GM15510 (cell line): ENCODE results near the gene GTSF1L.

Experiments
- POLR2A ChIP-seq: IDR thresholded peaks from 3 replicates; pipeline ENCODE4 v1.6.1; 2011; ENCODE audit warnings: borderline replicate concordance; ENCODE audit not compliant: insufficient read length; ENCODE audit errors: extremely low read depth

GTSF1L gene

DNA sequence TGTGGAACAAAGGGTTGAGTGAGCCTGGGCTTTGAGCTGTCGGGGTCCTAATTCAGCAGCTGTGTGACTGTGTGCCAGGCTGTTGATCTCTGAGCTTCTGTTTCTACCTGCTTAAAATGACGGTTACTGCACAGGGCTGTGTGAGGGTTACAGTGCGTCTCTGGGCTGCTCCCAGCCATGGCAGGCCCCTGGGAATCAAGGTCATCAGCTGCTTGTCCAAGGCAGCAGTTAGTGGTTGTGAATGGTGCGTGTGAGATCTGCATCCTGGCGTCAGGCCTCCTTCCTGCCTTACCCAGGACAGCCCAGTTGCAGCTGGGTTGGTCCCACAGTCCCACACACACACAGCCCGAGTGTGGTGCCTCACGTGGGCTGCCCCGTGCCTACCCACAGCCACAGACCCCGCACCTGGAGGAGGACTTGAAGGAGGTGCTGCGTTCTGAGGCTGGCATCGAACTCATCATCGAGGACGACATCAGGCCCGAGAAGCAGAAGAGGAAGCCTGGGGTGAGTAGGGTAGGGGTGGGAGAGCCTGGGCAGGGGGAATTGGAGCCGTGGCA lies 15.6 kb downstream of the GTSF1L start:
- no peak for TF ChIP-seq POLR2A

DNA sequence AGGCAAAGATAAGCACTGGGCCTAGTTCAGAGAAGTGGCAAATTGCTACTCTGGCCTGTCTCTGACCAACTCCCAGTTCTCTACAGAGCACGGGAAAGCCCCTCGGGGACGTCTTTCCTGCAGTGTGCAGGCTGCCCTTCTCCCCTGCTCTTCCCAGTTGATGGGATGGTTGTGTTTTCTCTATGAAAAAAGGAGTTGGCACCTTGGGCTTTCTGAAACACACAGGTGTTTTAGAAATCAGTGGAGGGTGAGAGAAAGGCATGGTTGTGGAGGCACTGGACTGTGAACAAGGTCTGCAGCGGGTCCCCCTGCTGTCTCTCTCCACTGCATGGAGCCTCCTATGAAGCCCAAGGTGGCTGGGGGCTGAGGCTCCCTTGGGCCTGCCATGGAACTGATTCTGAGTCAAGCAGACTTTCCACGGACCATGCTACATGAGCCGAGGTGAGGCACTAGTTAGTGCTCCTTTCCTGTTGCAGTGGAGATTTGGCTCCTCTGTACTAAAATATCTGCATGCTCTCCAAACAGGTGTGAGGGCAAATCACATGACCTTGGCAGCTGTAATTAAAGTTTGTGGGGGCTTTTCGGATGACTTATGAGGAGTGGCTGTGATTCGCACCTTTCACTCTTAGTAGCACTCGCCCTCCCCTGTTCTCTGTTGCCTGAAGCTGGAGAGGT lies 16.3 kb downstream of the GTSF1L start:
- no peak for TF ChIP-seq POLR2A

DNA sequence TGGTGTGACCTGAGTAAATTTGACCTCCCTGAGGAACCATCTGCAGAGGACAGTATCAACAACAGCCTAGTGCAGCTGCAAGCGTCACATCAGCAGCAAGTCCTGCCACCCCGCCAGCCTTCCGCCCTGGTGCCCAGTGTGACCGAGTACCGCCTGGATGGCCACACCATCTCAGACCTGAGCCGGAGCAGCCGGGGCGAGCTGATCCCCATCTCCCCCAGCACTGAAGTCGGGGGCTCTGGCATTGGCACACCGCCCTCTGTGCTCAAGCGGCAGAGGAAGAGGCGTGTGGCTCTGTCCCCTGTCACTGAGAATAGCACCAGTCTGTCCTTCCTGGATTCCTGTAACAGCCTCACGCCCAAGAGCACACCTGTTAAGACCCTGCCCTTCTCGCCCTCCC lies 24.3 kb downstream of the GTSF1L start:
- no peak for TF ChIP-seq POLR2A

DNA sequence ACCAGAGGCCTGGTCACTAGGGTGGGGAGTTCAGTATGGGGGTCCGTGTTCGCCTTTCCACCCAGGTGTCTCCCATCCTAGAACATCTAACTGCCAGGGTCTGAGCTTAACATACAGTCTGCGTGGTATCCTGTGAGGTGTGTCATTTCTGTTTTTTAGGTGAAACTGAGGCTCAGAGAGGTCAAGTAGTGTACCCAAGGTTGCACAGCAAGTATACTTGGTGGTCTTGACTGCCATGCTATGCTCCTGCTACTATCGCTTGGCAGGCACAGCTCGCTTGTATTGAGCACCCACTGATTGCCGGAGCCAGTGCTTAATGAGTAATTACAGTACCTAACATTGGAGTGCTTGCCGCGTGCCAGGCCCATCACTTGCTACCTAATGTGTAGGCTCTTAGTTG lies 26.2 kb downstream of the GTSF1L start:
- no peak for TF ChIP-seq POLR2A

DNA sequence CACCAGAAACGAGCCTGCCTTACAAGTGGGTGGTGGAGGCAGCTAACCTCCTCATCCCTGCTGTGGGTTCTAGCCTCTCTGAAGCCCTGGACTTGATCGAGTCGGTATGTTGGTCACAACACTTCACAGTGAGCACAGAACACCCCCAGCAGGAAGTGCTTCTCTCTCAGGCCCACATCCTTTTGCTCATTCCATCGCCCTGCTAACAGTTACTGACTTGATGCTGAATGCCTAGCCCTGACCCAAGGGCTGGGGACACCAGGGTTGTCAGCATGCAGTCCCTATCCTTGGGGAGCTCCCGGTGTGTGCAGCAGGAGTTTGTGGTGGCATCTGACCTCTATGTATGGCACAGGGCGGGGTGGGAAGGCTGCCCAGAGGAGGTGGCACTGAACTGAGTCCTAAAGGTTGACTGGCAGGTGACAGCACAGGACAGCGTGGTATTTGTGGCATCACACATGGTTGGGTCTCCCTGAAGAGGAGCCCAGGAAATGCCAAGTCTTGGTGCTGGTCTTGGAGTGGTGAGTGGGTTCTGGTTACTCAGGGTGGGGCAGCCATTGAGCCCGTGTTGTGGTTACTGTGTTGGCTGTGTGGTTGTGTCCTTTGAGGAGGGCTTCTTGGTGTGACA lies 26.7 kb downstream of the GTSF1L start:
- TF ChIP-seq POLR2A = no peak

DNA sequence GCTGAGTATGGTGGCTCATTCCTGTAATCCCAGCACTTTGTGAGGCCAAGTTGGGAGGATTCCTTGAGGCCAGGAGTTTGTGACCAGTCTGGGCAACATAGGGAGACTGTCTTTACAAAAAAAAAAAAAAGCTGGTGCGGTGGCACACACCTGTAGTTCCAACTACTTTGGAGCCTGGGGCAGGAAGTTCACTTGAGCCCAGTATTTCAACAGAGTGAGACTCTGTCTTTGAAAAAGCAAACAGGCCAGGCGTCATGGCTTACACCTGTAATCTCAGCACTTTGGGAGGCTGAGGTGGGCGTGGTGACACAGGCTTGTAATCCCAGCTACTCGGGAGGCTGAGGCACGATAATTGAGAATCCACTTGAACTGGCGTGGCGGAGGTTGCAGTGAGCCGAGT lies 31.2 kb downstream of the GTSF1L start:
- TF ChIP-seq POLR2A = no peak

DNA sequence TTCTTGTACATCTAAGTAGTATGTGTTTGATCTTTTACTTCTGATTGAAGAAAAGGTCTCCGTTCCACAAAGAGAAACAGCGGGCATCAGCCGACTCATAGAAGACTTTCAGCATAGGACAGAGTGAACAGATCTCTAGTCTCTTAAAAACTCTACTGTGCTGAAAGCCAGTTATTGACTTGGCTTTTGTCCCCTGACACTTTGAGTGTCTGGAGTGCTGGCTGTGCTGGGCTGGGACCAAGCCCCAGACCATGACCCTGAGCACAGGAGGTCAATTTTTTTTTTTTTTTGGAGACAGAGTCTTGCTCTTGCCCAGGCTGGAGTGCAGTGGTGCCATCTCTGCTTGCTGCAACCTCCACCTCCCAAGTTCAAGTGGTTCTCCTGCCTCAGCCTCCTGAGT lies 32.0 kb downstream of the GTSF1L start:
- no peak for TF ChIP-seq POLR2A

DNA sequence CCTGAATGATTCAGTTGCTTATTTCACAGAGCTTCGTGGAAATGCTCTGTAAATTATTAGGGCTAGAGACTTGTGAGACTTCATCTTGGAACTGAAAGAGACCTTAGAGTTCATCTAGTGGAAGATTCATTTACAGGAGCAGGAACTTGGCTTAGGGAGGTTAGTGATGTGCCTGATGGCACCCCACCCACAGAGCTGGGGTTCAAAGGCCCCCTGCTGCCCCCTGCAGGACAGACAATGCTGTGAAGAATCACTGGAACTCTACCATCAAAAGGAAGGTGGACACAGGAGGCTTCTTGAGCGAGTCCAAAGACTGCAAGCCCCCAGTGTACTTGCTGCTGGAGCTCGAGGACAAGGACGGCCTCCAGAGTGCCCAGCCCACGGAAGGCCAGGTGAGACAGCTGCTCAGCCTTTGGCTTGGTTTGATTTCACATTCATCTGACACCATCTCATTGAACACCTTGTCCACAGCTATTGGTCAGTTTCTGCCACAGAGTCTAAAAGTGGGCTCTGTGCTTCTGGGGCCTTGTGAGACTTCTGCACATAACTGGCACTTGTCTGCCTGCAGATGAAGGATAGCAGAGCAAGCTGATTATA lies 34.8 kb downstream of the GTSF1L start:
- no peak for TF ChIP-seq POLR2A

DNA sequence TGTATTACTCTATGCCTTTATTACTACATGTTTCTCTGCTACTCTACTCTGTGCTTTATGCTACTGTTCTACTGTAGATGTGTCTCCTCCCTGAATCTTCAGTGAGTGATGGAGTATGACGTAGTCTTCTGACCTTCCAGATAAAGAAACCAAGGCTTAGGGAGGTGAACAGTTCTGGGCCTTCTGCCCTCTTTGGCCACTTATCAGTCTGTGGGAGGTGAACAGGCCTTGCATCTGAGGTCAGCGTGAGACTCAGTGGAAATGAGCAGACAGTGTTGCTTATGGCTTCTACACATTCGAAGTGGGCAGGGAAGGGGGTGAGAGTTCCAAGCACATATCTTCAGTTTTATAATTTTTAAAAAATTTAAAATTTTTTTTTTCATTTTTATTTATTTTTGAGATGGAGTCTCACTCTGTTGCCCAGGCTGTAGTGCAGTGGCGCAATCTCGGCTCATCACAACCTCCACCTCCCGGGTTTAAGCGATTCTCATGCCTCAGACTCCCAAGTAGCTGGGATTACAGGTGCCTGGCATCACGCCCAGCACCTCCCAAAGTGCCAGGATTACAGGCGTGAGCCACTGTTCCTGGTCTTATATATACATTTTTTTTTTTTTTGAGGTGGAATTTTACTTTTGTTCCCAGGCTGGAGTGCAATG lies 35.7 kb downstream of the GTSF1L start:
- TF ChIP-seq POLR2A = no peak

DNA sequence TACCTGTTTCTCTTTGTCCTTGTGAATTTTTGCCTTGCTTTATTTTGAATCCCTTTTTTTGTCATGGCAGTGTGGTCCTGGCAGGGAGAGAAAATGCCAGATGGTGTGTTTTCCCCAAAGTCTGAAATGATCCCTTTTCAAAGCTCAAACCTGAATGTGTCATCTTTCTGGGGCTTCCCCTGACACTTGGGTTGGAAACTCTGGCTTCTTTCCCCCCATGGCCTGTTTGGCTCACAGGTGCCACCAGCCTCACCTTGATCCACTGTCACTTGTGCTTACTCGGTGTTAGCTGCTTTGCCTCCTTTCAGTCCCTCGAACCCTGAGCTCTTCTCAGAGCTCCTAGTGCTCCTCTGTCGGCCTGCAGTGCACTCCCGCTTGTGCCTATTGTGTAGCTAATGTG lies 37.6 kb downstream of the GTSF1L start:
- TF ChIP-seq POLR2A = no peak

DNA sequence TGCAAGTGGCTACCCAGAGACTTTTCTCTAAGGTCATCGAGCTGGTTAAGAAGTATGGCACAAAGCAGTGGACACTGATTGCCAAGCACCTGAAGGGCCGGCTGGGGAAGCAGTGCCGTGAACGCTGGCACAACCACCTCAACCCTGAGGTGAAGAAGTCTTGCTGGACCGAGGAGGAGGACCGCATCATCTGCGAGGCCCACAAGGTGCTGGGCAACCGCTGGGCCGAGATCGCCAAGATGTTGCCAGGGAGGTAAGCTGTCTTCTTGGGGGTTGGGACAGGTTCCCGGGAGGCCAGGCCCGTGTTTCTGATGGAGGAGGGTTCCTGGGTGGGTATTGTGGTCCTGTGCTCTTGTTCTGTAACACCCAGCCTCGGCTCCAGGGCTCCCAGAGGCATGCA lies 40.0 kb downstream of the GTSF1L start:
- no peak for TF ChIP-seq POLR2A

DNA sequence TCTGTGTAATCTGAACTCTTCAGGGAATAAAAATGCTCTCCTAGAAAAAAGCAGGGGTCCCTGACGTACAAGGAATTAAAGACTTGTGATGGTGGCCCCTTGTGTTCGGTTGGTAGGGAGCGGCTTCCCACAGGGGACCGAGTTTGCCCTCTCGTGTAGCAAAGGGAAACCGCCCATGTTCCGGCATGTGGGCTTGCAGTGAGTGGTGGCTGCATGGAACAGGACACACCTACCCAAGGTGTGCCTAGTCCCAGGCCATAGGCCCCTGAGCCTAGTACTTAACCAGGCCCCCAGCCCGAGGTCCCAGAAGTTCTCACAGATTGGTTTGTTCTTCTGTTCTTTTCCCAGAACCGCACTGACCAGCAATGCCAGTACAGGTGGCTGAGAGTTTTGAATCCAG lies 44.4 kb downstream of the GTSF1L start:
- no peak for TF ChIP-seq POLR2A

DNA sequence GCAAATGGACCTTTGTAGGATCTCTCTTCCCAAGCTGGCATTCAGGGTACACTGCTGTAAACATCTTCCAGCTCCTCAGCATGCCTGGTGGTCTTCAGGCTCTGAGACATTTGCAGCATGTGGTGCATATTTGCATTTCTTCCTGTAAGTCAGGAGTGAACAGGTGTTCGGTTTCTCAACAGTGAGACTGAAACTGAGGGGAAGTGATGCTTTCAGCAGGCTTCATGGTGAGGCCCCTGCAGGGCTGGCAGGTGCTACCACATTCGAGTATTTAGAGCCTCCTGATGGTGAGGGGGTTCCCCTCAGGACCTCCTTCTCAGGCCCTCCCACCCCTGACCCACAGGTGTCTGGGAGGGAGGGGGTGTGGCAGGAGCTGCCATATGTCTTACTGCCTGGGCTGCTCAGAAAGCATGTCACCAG lies 44.8 kb downstream of the GTSF1L start:
- peak; percentile 28 for TF ChIP-seq POLR2A

DNA sequence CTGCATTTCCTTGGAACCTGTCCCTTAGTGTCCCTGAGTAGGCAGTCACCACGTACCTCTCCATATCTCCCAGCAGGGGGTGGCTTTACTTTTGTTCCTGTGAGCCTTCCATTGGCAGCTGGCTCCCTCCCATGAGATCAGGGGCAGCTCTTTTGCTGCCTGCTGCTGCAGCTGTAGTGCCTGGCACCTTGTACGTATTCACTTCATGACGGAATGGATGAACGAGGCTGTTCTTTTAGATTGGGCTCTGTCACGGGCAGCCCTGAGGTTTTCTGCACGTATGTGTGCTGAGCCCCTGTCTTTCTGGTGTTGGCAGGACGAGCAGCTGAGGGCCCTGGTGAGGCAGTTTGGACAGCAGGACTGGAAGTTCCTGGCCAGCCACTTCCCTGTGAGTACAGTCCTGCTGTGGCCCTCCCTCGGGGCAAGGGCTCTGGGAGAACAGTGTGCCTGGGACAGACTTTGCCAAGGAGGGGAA lies 45.3 kb downstream of the GTSF1L start:
- no peak for TF ChIP-seq POLR2A

DNA sequence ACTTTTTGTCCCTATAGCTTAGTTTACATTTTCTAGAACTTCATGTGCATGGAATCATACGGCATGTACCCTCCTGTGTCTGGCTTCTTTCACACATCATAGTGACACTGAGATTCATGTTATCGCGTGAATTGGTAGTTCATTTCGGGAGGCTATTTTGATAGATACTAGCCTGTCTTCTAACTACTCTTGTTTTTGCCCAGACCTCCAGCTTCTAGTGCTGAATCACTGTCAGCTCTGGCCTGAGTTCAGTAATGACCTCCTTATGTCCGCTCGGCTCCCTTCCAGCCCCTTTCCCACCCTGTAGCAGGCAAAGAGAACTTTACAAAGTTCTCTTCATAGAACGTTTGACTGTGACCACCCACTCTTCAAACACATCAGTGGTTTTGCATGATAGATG lies 45.8 kb downstream of the GTSF1L start:
- TF ChIP-seq POLR2A = no peak
